ENCODE measurements around the gene CCDC182. TPM values are rescaled to one million over a fixed set of nuclear protein-coding genes. Genes with fewer than 3 reads are reported as not detected.

The CCDC182 gene
- polyA plus RNA-seq, 1 of the 3 experiments (the other 2 are of a cell fraction) = not detected

- Histone ChIP-seq H3K4me1 (ENCODE audit: control insufficient read depth in 1 of 2, insufficient read depth in 2 of 2, low read depth in 1 of 2, low read length in 1 of 2) (peaks cover 0 to 22% of the 10 kb centered on the region in 2 experiments; a peak in 2 of 4 replicates), H3K9me3 (no peaks in the 10 kb centered on the region), H2AFZ (ENCODE audit: low read depth) (no peak overlapping the region), H3K36me3 (replicated peaks in 1 of 2; ENCODE audit: control insufficient read depth in 1 of 2, insufficient read depth in 2 of 2, low read length in 1 of 2) (no peaks in the 10 kb centered on the region), H3K9ac (no peak overlapping the region), H3K27me3 (ENCODE audit: insufficient read depth) (no peaks in the 10 kb centered on the region), H3K4me3 (ENCODE audit: low read depth in 2 of 2, low read length in 1 of 2) (no peak overlapping the region), H3K9me2 (no peaks in the 10 kb centered on the region), H3K27ac (ENCODE audit: low read depth in 2 of 2, low read length in 1 of 2) (no peak overlapping the region; a peak in 1 of 4 replicates), H3F3A (replicated peaks; ENCODE audit: insufficient read depth) (no peaks in the 10 kb centered on the region), H4K20me1 (ENCODE audit: insufficient read depth) (no peaks in the 10 kb centered on the region), H3K79me2 (ENCODE audit: insufficient read depth) (no peaks in the 10 kb centered on the region), H3K4me2 (no peak overlapping the region)
- DNase-seq = no peak
- CTCF ChIA-PET = interaction anchor here (1.1 to 2.8 kb wide), 3 partner anchors 9 to 26 kb away, joined by 4 to 11 read pairs (median 10); no protein-coding TSS in a partner anchor
- POLR2A ChIA-PET = no interaction called here
- 66% methylated on average over 12 of the region's 12 CpGs for WGBS (ENCODE audit: low lambda C conversion rate)
- TF ChIP-seq GATA2 (CRISPR knock-in tag; IDR thresholded peaks at IDR 0.05) (0 out of 2 replicates have a peak, but pooled peaks have one; percentile 14), PBX3 (IDR thresholded peaks at IDR 0.05) (no peak), SIN3A (IDR thresholded peaks at IDR 0.05; ENCODE audit: borderline replicate concordance, low read depth, low read length) (no peak), ELF1 (IDR thresholded peaks at IDR 0.05) (no peak), FOXJ3 (CRISPR knock-in tag; IDR thresholded peaks at IDR 0.05) (no peak), MAX (IDR thresholded peaks at IDR 0.05; ENCODE audit: low read depth) (no peak)
Measured at GRCh38 chr17:57697891-57698711, 47.0 kb downstream of the CCDC182 start.

- Histone ChIP-seq H3K79me2 (ENCODE audit: insufficient read depth) (no peaks in the 10 kb centered on the region), H3K4me1 (ENCODE audit: control insufficient read depth in 1 of 2, insufficient read depth in 2 of 2, low read depth in 1 of 2, low read length in 1 of 2) (peaks cover 0 to 22% of the 10 kb centered on the region in 2 experiments; a peak in 2 of 4 replicates), H2AFZ (ENCODE audit: low read depth) (no peak overlapping the region), H3K4me2 (no peak overlapping the region), H4K20me1 (ENCODE audit: insufficient read depth) (no peaks in the 10 kb centered on the region), H3F3A (replicated peaks; ENCODE audit: insufficient read depth) (no peaks in the 10 kb centered on the region), H3K27me3 (ENCODE audit: insufficient read depth) (no peaks in the 10 kb centered on the region), H3K36me3 (replicated peaks in 1 of 2; ENCODE audit: control insufficient read depth in 1 of 2, insufficient read depth in 2 of 2, low read length in 1 of 2) (no peaks in the 10 kb centered on the region), H3K9ac (no peak overlapping the region), H3K9me3 (peaks cover 4% of the 10 kb centered on the region; the same call in 1 of the 2 replicates), H3K9me2 (no peaks in the 10 kb centered on the region), H3K4me3 (ENCODE audit: low read depth in 2 of 2, low read length in 1 of 2) (no peak overlapping the region), H3K27ac (ENCODE audit: low read depth in 2 of 2, low read length in 1 of 2) (no peak overlapping the region)
- ChIA-PET CTCF (interaction anchor here (1.0 to 2.8 kb wide), 5 partner anchors 10 to 145 kb away, joined by 3 to 11 read pairs (median 10); no protein-coding TSS in a partner anchor), POLR2A (no interaction called here)
- TF ChIP-seq ELF1 (IDR thresholded peaks at IDR 0.05) (no peak), TEAD4 (IDR thresholded peaks at IDR 0.05; ENCODE audit: borderline replicate concordance, insufficient read depth) (no peak), FOSL2 (IDR thresholded peaks at IDR 0.05; ENCODE audit: borderline replicate concordance, low read depth) (no peak), SIN3A (IDR thresholded peaks at IDR 0.05; ENCODE audit: borderline replicate concordance, low read depth, low read length) (no peak), GABPA (IDR thresholded peaks at IDR 0.05; ENCODE audit: low read depth) (no peak), POLR2AphosphoS5 (IDR thresholded peaks at IDR 0.05; ENCODE audit: low read depth, low read length) (no peak)
- WGBS (ENCODE audit: low lambda C conversion rate) = 79% methylated on average over 7 of the region's 7 CpGs
- no peak for DNase-seq
Measured at GRCh38 chr17:57697197-57697596, 47.9 kb downstream of the CCDC182 start.

Measured in SK-N-SH (cell line).